Measurements from ENCODE around the gene GPT2. TPM values are rescaled to one million over a fixed set of nuclear protein-coding genes. Genes with fewer than 3 reads are reported as not detected.
A peak's percentile ranks its signal among the peaks of the same experiment; 100 is the strongest.
"Not testable (repeated sequence)": the region's sequence is repeated elsewhere in the genome, so short reads cannot be mapped to it uniquely, and the experiment has no call there.

Gene GPT2
- total RNA-seq, 1 experiment from 2014 or later, result 81.8 TPM

- Mint-ChIP-seq H3K4me1 (peaks cover 14% of the 10 kb centered on the region), H3K4me3 (no peak overlapping the region), H3K27me3 (ENCODE audit: low read depth) (no peaks in the 10 kb centered on the region), H3K9me3 (peaks cover 7% of the 10 kb centered on the region), H3K36me3 (0 out of 2 replicates have a peak, but pooled peaks cover 2% of the 10 kb centered on the region), H3K27ac (no peak overlapping the region)
- ATAC-seq (peak; percentile 63), DNase-seq (ENCODE audit: low spot score) (no peak)
- peak; percentile 15; the same call in 1 of the 2 replicates for TF ChIP-seq GABPB1 (CRISPR knock-in tag; IDR thresholded peaks at IDR 0.05)
- TF ChIP-seq OVOL2 (CRISPR knock-in tag; IDR thresholded peaks at IDR 0.05; ENCODE audit: borderline replicate concordance), result no peak
- POLR2A ChIA-PET, result interaction anchor here (0.6 kb wide), 1 partner anchor 16 kb away, joined by 3 read pairs; no protein-coding TSS in a partner anchor
- CTCF ChIA-PET, result interaction anchor here (0.6 to 1.6 kb wide), 3 partner anchors 17 to 89 kb away, joined by 3 to 6 read pairs (median 4); no protein-coding TSS in a partner anchor
Observed at GRCh38 chr16:46859719-46860152, 24.4 kb upstream of the GPT2 start.

GRCh38 chr16:46862555-46863447 is 21.4 kb upstream of the GPT2 start:
- no peak overlapping the region for H3K27ac Mint-ChIP-seq
- peaks cover 5% of the 10 kb centered on the region; the same call in 1 of the 2 replicates for H3K36me3 Mint-ChIP-seq
- peaks cover 14% of the 10 kb centered on the region for H3K4me1 Mint-ChIP-seq
- ChIA-PET POLR2A (no interaction called here), CTCF (interaction anchor here (0.7 to 4.0 kb wide), 3 partner anchors 9 to 189 kb away, joined by 5 to 26 read pairs (median 6); no protein-coding TSS in a partner anchor)
- no peak for TF ChIP-seq ZNF671 (CRISPR knock-in tag; IDR thresholded peaks at IDR 0.05)
- TF ChIP-seq ESRRA (CRISPR knock-in tag; IDR thresholded peaks at IDR 0.05; ENCODE audit: borderline replicate concordance), result no peak
- no peak for TF ChIP-seq JUN (CRISPR knock-in tag; IDR thresholded peaks at IDR 0.05)
- no peak for TF ChIP-seq GABPB1 (CRISPR knock-in tag; IDR thresholded peaks at IDR 0.05)
- TF ChIP-seq FOXP1 (CRISPR knock-in tag; IDR thresholded peaks at IDR 0.05; ENCODE audit: borderline replicate concordance), result no peak
- H3K27me3 Mint-ChIP-seq (ENCODE audit: low read depth), result no peaks in the 10 kb centered on the region
- peaks cover 13% of the 10 kb centered on the region for H3K9me3 Mint-ChIP-seq
- no peak overlapping the region for H3K4me3 Mint-ChIP-seq
- ATAC-seq (no peak), DNase-seq (ENCODE audit: low spot score) (no peak)

GRCh38 chr16:46866286-46866685 is 17.9 kb upstream of the GPT2 start:
- no peak overlapping the region for H3K4me3 Mint-ChIP-seq
- no peak for DNase-seq (ENCODE audit: low spot score)
- H3K27me3 Mint-ChIP-seq (ENCODE audit: low read depth), result no peaks in the 10 kb centered on the region
- TF ChIP-seq GABPB1 (CRISPR knock-in tag; IDR thresholded peaks at IDR 0.05), result peak; percentile 96
- TF ChIP-seq ZNF121 (CRISPR knock-in tag; IDR thresholded peaks at IDR 0.05), result no peak
- no peak overlapping the region for H3K27ac Mint-ChIP-seq
- H3K36me3 Mint-ChIP-seq, result peaks cover 8% of the 10 kb centered on the region
- no peak for ATAC-seq
- ChIA-PET POLR2A (no interaction called here), CTCF (interaction anchor here (1.3 to 4.0 kb wide), 2 partner anchors 9 to 13 kb away, joined by 3 to 26 read pairs; no protein-coding TSS in a partner anchor)
- H3K9me3 Mint-ChIP-seq, result peaks cover 23% of the 10 kb centered on the region
- H3K4me1 Mint-ChIP-seq, result peaks cover 25% of the 10 kb centered on the region

- DNase-seq (ENCODE audit: low spot score); ATAC-seq; H3K27me3 Mint-ChIP-seq (ENCODE audit: low read depth); POLR2A ChIA-PET; H3K27ac Mint-ChIP-seq; H3K4me3 Mint-ChIP-seq; H3K36me3 Mint-ChIP-seq; CTCF ChIA-PET: not testable (repeated sequence)
- Mint-ChIP-seq H3K9me3 (peaks cover 19% of the 10 kb centered on the region), H3K4me1 (peaks cover 36% of the 10 kb centered on the region)
Observed at GRCh38 chr16:46867486-46867885, 16.7 kb upstream of the GPT2 start.

GRCh38 chr16:46868891-46869290 is 15.3 kb upstream of the GPT2 start:
- H3K27ac Mint-ChIP-seq; H3K36me3 Mint-ChIP-seq; CTCF ChIA-PET; ATAC-seq; H3K4me3 Mint-ChIP-seq; POLR2A ChIA-PET; H3K27me3 Mint-ChIP-seq (ENCODE audit: low read depth); DNase-seq (ENCODE audit: low spot score): not testable (repeated sequence)
- 0 out of 2 replicates have a peak, but pooled peaks have one; percentile 15 for TF ChIP-seq GABPB1 (CRISPR knock-in tag; IDR thresholded peaks at IDR 0.05)
- peaks cover 25% of the 10 kb centered on the region for H3K4me1 Mint-ChIP-seq
- peaks cover 16% of the 10 kb centered on the region for H3K9me3 Mint-ChIP-seq

GRCh38 chr16:46871597-46871996 is 12.6 kb upstream of the GPT2 start:
- H3K4me3 Mint-ChIP-seq, result no peak overlapping the region
- H3K27me3 Mint-ChIP-seq (ENCODE audit: low read depth), result no peaks in the 10 kb centered on the region
- peaks cover 22% of the 10 kb centered on the region for H3K4me1 Mint-ChIP-seq
- no peak overlapping the region for H3K27ac Mint-ChIP-seq
- H3K36me3 Mint-ChIP-seq, result peaks cover 6% of the 10 kb centered on the region
- ChIA-PET POLR2A (no interaction called here), CTCF (interaction anchor here (1.4 kb wide), 1 partner anchor 18 kb away, joined by 9 read pairs; no protein-coding TSS in a partner anchor)
- no peak for ATAC-seq
- peaks cover 16% of the 10 kb centered on the region for H3K9me3 Mint-ChIP-seq
- DNase-seq (ENCODE audit: low spot score), result no peak
- TF ChIP-seq CTCF (IDR thresholded peaks at IDR 0.05) (no peak), ZMAT4 (CRISPR knock-in tag; IDR thresholded peaks at IDR 0.05) (no peak), FOXK1 (CRISPR knock-in tag; IDR thresholded peaks at IDR 0.05) (no peak), NR3C1 (CRISPR knock-in tag; conservative IDR thresholded peaks at IDR 0.05; ENCODE audit: low read depth) (no peak), ARID4B (CRISPR knock-in tag; IDR thresholded peaks at IDR 0.05; ENCODE audit: borderline replicate concordance) (no peak), NFYB (CRISPR knock-in tag; conservative IDR thresholded peaks at IDR 0.05; ENCODE audit: low read depth) (no peak)

Measured in WTC11 (cell line).